DMS 273 (cell line): Measurements from ENCODE around the gene ZNF296.

Experiments used
- DNase-seq: peaks from one replicate; lab custom pipeline; 2025; ENCODE audit not compliant: unreplicated experiment; lab: John Stamatoyannopoulos, UW

The ZNF296 gene

DNA sequence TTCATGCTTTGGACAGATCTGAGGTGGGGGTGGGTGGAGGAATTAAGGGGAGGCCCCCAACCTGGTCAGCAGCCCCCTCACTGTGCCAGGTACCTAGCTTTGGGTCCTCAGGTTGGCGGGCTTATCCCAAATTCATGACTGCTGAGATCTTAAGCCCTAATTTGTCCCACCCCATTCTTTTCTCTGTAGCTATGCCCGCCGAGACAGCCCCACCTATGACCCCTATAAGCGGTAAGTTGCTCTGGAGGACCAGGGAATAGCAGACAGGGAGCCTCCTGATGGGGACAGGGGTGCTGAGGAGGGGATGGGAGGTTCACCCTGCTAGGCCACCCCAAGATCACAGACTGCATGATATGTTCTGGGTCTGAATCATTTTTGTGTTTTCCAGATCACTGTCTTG, 14.3 kb downstream of the ZNF296 start:
- DNase-seq, result no peak

DNA sequence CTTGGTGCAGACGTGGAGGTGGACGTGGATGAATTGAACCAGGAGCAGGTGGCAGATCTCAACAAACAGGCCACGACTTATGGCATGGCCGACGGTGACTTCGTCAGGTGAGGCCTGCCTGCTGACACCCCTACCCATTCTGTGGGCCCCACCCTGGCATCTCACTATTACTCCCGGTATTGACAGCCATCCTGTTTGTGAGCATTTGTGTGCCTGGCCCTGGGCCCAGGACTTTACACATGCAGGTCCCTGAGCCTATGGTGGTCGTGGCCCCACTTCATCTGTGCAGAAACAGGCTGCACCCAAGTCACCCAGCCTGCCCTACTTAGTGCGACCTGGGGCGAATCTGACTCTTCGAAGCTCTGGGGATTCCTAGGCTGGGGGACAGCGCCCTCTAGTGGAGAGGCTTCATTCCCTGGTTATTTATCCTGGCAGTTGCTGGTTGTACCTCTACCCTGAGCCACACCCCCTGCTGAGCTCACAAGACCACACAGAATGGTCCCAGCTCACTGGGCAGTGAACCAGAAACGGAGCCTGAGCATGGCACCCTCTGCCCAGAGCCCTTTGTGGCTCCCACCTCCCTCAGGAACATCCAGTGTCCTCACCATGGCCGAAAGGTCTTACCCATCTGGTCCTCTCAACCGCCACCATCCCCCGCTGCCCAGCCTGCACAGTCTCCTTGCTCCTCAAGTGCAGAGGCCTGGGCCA, 16.9 kb downstream of the ZNF296 start:
- peak; percentile 88 for DNase-seq

- DNase-seq, result no peak
Observed at GRCh38 chr19:45058622-45059159, 17.6 kb downstream of the ZNF296 start.

DNA sequence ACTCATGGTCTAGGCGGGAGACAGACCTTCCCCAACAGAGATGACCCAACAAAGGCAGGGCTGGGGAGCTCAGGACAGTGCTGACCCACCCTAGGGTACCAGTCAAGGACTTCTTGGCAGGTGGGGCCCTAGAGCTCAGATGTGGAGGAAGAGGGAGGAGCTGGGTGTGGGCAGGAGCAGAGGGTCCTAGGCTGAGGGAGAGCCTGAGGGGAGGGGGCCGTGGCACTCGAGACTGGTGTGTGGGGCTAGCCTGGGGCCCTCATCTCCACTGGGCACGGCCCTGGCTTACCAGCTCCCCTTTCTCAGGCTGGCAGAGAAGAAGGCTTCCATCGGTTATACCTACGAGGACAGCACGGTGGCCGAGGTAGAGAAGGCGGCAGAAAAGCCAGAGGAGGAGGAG, 18.8 kb downstream of the ZNF296 start:
- DNase-seq, result no peak

GRCh38 chr19:45056831-45057230, 19.4 kb downstream of the ZNF296 start:
- DNase-seq, result no peak

DNA sequence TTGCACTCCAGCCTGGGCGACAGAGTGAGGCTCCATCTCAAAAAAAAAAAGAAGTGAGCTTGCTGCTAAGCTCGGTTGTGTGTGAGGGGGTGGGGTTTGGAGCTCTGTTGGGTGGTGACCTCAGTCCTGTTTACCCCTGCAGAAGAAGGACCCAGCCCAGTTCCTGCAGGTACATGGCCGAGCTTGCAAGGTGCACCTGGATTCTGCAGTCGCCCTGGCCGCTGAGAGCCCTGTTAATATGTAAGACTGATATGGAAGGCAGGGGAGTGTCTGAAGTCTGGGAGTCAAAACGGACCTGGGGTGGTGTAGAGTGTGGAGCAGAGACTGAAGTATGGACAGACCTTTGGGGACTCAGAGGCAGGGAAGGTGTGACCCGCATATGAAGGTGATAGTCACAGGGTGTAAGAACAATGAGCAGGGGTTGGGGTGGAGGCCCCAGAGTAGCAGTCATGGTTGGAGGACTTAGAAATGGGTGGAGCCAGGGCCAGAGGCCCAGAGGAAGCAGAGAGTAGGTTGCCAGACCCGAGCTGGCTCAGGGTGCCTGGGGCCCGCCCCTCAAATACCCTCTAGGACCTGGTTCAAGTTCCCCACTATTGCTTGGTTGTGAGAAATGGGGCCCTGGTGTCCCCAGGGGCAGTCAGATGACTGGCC, 24.2 kb downstream of the ZNF296 start:
- DNase-seq, result no peak

- no peak for DNase-seq
Observed at GRCh38 chr19:45050036-45050435, 26.2 kb downstream of the ZNF296 start.

- no peak for DNase-seq
Observed at GRCh38 chr19:45049073-45049736, 27.1 kb downstream of the ZNF296 start.

GRCh38 chr19:45047188-45047797, 29.0 kb downstream of the ZNF296 start:
- no peak for DNase-seq

DNA sequence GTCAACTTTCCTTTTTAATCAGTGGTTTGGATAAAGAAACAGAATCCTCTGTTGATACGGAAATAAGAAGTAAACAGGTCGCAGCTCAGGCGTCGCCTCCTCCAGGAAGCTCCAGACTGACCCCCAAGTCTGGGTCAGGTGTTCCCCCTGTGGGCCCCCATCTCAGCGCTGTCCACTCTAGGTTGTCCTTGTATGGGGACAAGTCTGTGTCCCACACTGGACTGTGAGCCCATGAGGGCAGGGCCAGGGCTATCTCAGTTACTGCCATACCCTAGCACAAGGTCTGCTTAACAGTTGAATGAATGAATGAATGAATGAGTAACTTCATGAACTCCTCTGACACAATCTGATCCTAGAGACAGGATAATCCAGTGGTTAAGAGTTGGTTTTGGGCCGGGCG, 29.9 kb downstream of the ZNF296 start:
- DNase-seq, result no peak

DNA sequence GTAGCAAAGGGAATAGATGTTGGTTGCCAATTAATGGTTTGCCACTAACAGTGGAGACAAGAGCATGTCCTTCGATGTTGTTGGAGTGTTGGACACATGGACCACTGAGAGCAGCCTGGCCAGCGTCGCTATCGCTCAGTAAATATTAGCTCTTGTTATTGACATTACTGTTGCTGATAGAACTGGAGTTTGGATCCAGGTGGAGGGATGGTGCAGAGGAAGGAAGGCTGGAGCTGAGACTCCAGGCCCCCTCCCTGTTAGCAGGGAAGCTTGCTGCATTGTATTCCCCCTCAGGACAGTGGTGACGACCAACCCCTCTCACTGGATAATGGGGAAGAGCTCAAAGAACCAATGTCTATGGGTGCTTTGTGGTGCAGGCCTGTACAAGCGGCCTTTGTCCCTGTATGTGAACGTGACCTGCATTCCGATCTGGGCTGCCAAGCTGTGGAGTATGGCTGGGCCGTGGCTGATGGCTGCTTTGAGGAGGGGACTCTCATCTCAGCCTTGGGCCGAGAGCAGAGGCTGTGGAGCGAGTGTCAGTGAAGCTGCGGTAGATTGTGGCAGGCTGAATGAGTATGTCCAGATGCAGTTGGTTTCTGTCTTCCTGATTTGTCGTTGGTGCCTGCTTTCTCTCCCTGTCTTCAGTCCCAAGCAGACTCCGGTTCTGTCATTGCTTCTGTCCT, 30.5 kb downstream of the ZNF296 start:
- DNase-seq, result no peak

- DNase-seq, result no peak
Observed at GRCh38 chr19:45041125-45041524, 35.2 kb downstream of the ZNF296 start.

- no peak for DNase-seq
Observed at GRCh38 chr19:45040059-45040771, 36.1 kb downstream of the ZNF296 start.

- peak; percentile 97 for DNase-seq
Observed at GRCh38 chr19:45038931-45039893, 37.1 kb downstream of the ZNF296 start, which contains the start of gene CLASRP. CLASRP (plus strand) TSS chr19:45039045; CDS start chr19:45040213, 1,168 bp downstream.

GRCh38 chr19:45037393-45038169, 38.7 kb downstream of the ZNF296 start:
- no peak for DNase-seq

- DNase-seq, result no peak
Observed at GRCh38 chr19:45035755-45036154, 40.5 kb downstream of the ZNF296 start.

GRCh38 chr19:45032421-45032820, 43.9 kb downstream of the ZNF296 start:
- DNase-seq, result no peak

DNA sequence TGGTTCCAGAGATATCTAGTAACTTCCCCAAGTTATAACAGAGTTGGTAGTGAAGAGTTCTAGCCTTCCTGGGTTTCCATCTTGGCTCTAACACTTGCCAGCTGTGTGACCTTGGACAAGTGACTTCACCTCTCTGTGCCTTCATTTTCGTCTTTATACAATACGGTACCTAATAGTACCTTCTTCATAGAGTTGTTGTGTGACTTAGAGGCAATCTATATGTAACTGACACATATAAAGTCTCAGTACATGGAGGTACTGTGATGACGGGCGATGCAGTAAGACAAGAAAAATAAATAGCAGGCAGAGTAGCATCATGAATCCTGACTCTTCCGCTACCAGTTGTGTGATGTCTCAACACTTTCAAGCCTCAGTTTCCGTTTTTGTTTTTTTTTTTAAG, 45.5 kb downstream of the ZNF296 start:
- no peak for DNase-seq
